ENCODE data around the gene CCR7. TPM values are rescaled to one million over a fixed set of nuclear protein-coding genes. Genes with fewer than 3 reads are reported as not detected.

The CCR7 gene
- total and polyA plus RNA-seq, 2 of the 4 experiments (the other 2 are of a cell fraction) = 0.14 to 0.36 TPM

- Histone ChIP-seq H2BK5ac (ENCODE audit: low read depth, low read length, poor library complexity, severe bottlenecking) (peak overlapping the region; percentile 100), H4K5ac (ENCODE audit: low read depth, low read length) (peak overlapping the region; percentile 99), H2AK9ac (replicated peaks; ENCODE audit: low read depth, low read length, poor library complexity) (peak overlapping the region; percentile 97), H3K18ac (ENCODE audit: low read depth, low read length) (peak overlapping the region; percentile 100), H3K23ac (ENCODE audit: low read depth, low read length) (peak overlapping the region; percentile 99), H3K27me3 (ENCODE audit: control insufficient read depth, insufficient read depth, low read length) (no peaks in the 10 kb centered on the region), H3K79me1 (ENCODE audit: low read depth in 1 of 2, low read length in 2 of 2) (peaks cover 12 to 44% of the 10 kb centered on the region in 2 experiments; a peak in 3 of 4 replicates), H3K9me3 (ENCODE audit: control insufficient read depth, insufficient read depth, low read length) (no peaks in the 10 kb centered on the region), H3K14ac (replicated peaks; ENCODE audit: low read depth, low read length) (peak overlapping the region; percentile 99), H3K4ac (ENCODE audit: low read depth, low read length) (peak overlapping the region; percentile 100), H3K4me2 (ENCODE audit: low read depth, low read length) (no peak overlapping the region), H3K56ac (ENCODE audit: extremely low read depth, insufficient read depth, low read length) (peak overlapping the region; percentile 99), H2BK120ac (ENCODE audit: low read depth, low read length) (peak overlapping the region; percentile 100), H3K4me1 (ENCODE audit: control insufficient read depth, insufficient read depth, low read length) (peaks cover 54% of the 10 kb centered on the region), H2BK20ac (ENCODE audit: low read depth, low read length) (peak overlapping the region; percentile 100), H2BK15ac (ENCODE audit: low read depth, low read length) (peak overlapping the region; percentile 100), H4K91ac (ENCODE audit: insufficient read depth, low read depth, low read length) (peak overlapping the region; percentile 100), H2AK5ac (ENCODE audit: low read depth, low read length) (peak overlapping the region; percentile 100), H3K36me3 (ENCODE audit: control insufficient read depth, insufficient read depth, low read length) (no peaks in the 10 kb centered on the region), H4K8ac (ENCODE audit: low read depth in 2 of 2, low read length in 2 of 2) (peak overlapping the region; percentile 97), H3K9ac (ENCODE audit: low read depth, low read length) (peak overlapping the region; percentile 89), H3K4me3 (ENCODE audit: insufficient read depth, low read depth, low read length) (no peak overlapping the region), H3K27ac (ENCODE audit: insufficient read depth, low read length) (peak overlapping the region; percentile 98), H2AFZ (replicated peaks; ENCODE audit: low read length, poor library complexity) (peak overlapping the region; percentile 64), H4K20me1 (ENCODE audit: insufficient read depth, low read length) (no peaks in the 10 kb centered on the region), H3K9me1 (ENCODE audit: insufficient read depth, low read length) (peaks cover 47% of the 10 kb centered on the region)
- DNase-seq = peak; percentile 98
- peak; percentile 57 for ATAC-seq (ENCODE audit: low read depth)
- intact Hi-C loops (cut with micrococcal nuclease) = no loop called here
- dilution Hi-C loops (cut with HindIII; ENCODE audit: low sequenced_read_pairs, unreplicated experiment) = no loop called here
- WGBS, 2 experiments (ENCODE audit: extremely low coverage in 2 of 2, insufficient read length in 1 of 2) = 33% methylated on average over 3 of the region's 9 CpGs; no CpG with 5 or more reads in 1 of the 2 experiments
- in situ Hi-C loops (cut with MboI; ENCODE audit: low sequenced_read_pairs) = no loop called here
- CTCF ChIA-PET = interaction anchor here (0.8 to 3.3 kb wide), 5 partner anchors 9 to 101 kb away, joined by 3 to 19 read pairs (median 3); no protein-coding TSS in a partner anchor
- no TSS peak for BruUV-seq (replicated peaks)
- POLR2A ChIA-PET (ENCODE audit: unreplicated experiment) = interaction anchor here (0.5 to 1.5 kb wide), 7 partner anchors 9 to 510 kb away, joined by 3 read pairs; no protein-coding TSS in a partner anchor
- TF ChIP-seq FOS (IDR thresholded peaks at IDR 0.05; ENCODE audit: low read depth, low read length) = peak; percentile 62; the same call in 1 of the 2 replicates
- no peak for TF ChIP-seq MAZ (IDR thresholded peaks at IDR 0.05; ENCODE audit: borderline replicate concordance, low read depth, low read length)
- no peak for TF ChIP-seq ELK1 (IDR thresholded peaks at IDR 0.05; ENCODE audit: borderline replicate concordance, low read depth, low read length)
- TF ChIP-seq CHD1 (IDR thresholded peaks at IDR 0.05; ENCODE audit: low read depth, low read length) = 0 out of 2 replicates have a peak, but pooled peaks have one; percentile 9
- no peak for TF ChIP-seq MXI1 (IDR thresholded peaks at IDR 0.05; ENCODE audit: borderline replicate concordance, low read depth, low read length)
- TF ChIP-seq POLR2A (IDR thresholded peaks at IDR 0.05; ENCODE audit: low read depth, low read length) = peak; percentile 22; the same call in 1 of the 2 replicates
- TF ChIP-seq USF2 (IDR thresholded peaks at IDR 0.05; ENCODE audit: low read depth, low read length) = no peak
- TF ChIP-seq RFX5 (IDR thresholded peaks at IDR 0.05; ENCODE audit: low read depth, low read length) = no peak
- TF ChIP-seq RCOR1 (IDR thresholded peaks at IDR 0.05; ENCODE audit: insufficient replicate concordance, low read length) = no peak
- TF ChIP-seq SMC3 (IDR thresholded peaks at IDR 0.05; ENCODE audit: low read depth, low read length) = no peak; the same call in 1 of the 2 replicates
- no peak for TF ChIP-seq MAFK (IDR thresholded peaks at IDR 0.05; ENCODE audit: low read depth, low read length)
- peak; percentile 24; the same call in 1 of the 2 replicates for TF ChIP-seq BHLHE40 (IDR thresholded peaks at IDR 0.05; ENCODE audit: low read depth, low read length)
- peak; percentile 99 for TF ChIP-seq CEBPB (IDR thresholded peaks at IDR 0.05; ENCODE audit: low read depth, low read length)
- TF ChIP-seq RAD21 (IDR thresholded peaks at IDR 0.05; ENCODE audit: low read length) = 0 out of 2 replicates have a peak, but pooled peaks have one; percentile 3
- TF ChIP-seq NFE2L2 (IDR thresholded peaks at IDR 0.05; ENCODE audit: low read depth, low read length) = peak; percentile 9; the same call in 1 of the 2 replicates
Measured at GRCh38 chr17:40548982-40549685, 16.1 kb downstream of the CCR7 start.

Data from IMR-90 (cell line).